KG1 (cell line): Measurements from ENCODE around the gene EPHB2.
"Not testable (repeated sequence)": the region's sequence is repeated elsewhere in the genome, so short reads cannot be mapped to it uniquely, and the experiment has no call there.

Source experiments
- DNase-seq: peaks from one replicate; lab custom pipeline; 2025; lab: John Stamatoyannopoulos, UW

EPHB2 gene

GRCh38 chr1:22818061-22818770, 107.6 kb downstream of the EPHB2 start:
- DNase-seq = no peak

GRCh38 chr1:22819361-22819760, 108.7 kb downstream of the EPHB2 start:
- DNase-seq = no peak

- DNase-seq = no peak
These were observed 110.4 kb downstream of the EPHB2 start for GRCh38 chr1:22821027-22821426.

- DNase-seq = no peak
These were observed 111.7 kb downstream of the EPHB2 start for GRCh38 chr1:22822371-22822770.

GRCh38 chr1:22824466-22824865, 113.8 kb downstream of the EPHB2 start:
- DNase-seq = no peak

- DNase-seq = no peak
These were observed 114.3 kb downstream of the EPHB2 start for GRCh38 chr1:22824975-22825374.

GRCh38 chr1:22825486-22826189, 115.0 kb downstream of the EPHB2 start:
- no peak for DNase-seq

- no peak for DNase-seq
These were observed 116.3 kb downstream of the EPHB2 start for GRCh38 chr1:22826604-22827580.

GRCh38 chr1:22827666-22828483, 117.2 kb downstream of the EPHB2 start:
- no peak for DNase-seq

GRCh38 chr1:22828484-22829308, 118.1 kb downstream of the EPHB2 start:
- DNase-seq = no peak

GRCh38 chr1:22829309-22829989, 118.8 kb downstream of the EPHB2 start:
- no peak for DNase-seq

GRCh38 chr1:22830041-22830566, 119.5 kb downstream of the EPHB2 start:
- no peak for DNase-seq

GRCh38 chr1:22830757-22831340, 120.2 kb downstream of the EPHB2 start:
- no peak for DNase-seq

GRCh38 chr1:22831729-22832413, 121.2 kb downstream of the EPHB2 start:
- DNase-seq = no peak

- DNase-seq = no peak
These were observed 121.8 kb downstream of the EPHB2 start for GRCh38 chr1:22832414-22832786.

GRCh38 chr1:22833699-22834098, 123.1 kb downstream of the EPHB2 start:
- DNase-seq = no peak

GRCh38 chr1:22834420-22834819, 123.8 kb downstream of the EPHB2 start:
- not testable (repeated sequence) for DNase-seq

- DNase-seq = no peak
These were observed 125.1 kb downstream of the EPHB2 start for GRCh38 chr1:22835636-22836319.
